Central memory CD4-positive, alpha-beta T cell (primary cell): ENCODE results near the gene CYP24A1.

Experiments used
- DNase-seq: peaks from one replicate; pipeline ENCODE4 v3.0.0; 2022

Gene CYP24A1

GRCh38 chr20:54155736-54156317, 18.0 kb downstream of the CYP24A1 start:
- no peak for DNase-seq

GRCh38 chr20:54154439-54154838, 19.3 kb downstream of the CYP24A1 start:
- DNase-seq = no peak

GRCh38 chr20:54153847-54154246, 19.9 kb downstream of the CYP24A1 start:
- DNase-seq = no peak

GRCh38 chr20:54153041-54153327, 20.8 kb downstream of the CYP24A1 start:
- DNase-seq = no peak

- no peak for DNase-seq
These were observed 21.4 kb downstream of the CYP24A1 start for GRCh38 chr20:54152227-54153040.

- DNase-seq = no peak
These were observed 22.1 kb downstream of the CYP24A1 start for GRCh38 chr20:54151511-54152226.

- DNase-seq = no peak
These were observed 22.7 kb downstream of the CYP24A1 start for GRCh38 chr20:54151075-54151439.

GRCh38 chr20:54149765-54150264, 24.0 kb downstream of the CYP24A1 start:
- no peak for DNase-seq

GRCh38 chr20:54148947-54149764, 24.6 kb downstream of the CYP24A1 start:
- DNase-seq = no peak

- DNase-seq = no peak
These were observed 27.1 kb downstream of the CYP24A1 start for GRCh38 chr20:54146672-54147071.

GRCh38 chr20:54144847-54145414, 28.9 kb downstream of the CYP24A1 start:
- DNase-seq = no peak

- no peak for DNase-seq
These were observed 32.7 kb downstream of the CYP24A1 start for GRCh38 chr20:54140927-54141566.

GRCh38 chr20:54140486-54140885, 33.3 kb downstream of the CYP24A1 start:
- DNase-seq = no peak

GRCh38 chr20:54140067-54140466, 33.7 kb downstream of the CYP24A1 start:
- DNase-seq = no peak

GRCh38 chr20:54139188-54139587, 34.6 kb downstream of the CYP24A1 start:
- DNase-seq = no peak

- no peak for DNase-seq
These were observed 35.4 kb downstream of the CYP24A1 start for GRCh38 chr20:54138427-54138826.

- DNase-seq = no peak
These were observed 36.7 kb downstream of the CYP24A1 start for GRCh38 chr20:54137115-54137514.

GRCh38 chr20:54134445-54135220, 39.2 kb downstream of the CYP24A1 start:
- DNase-seq = no peak

- DNase-seq = no peak
These were observed 40.1 kb downstream of the CYP24A1 start for GRCh38 chr20:54133434-54134427.
